Endothelial cell of umbilical vein (primary cell): Measurements from ENCODE around the gene AHSP. TPM values are rescaled to one million over a fixed set of nuclear protein-coding genes. Genes with fewer than 3 reads are reported as not detected.

Source experiments
- BruUV-seq: library from RNA; stranded (reverse); fragments of 400-500 nt; replicated peaks from 2 replicates; lab custom pipeline; 2021; lab: Mats Ljungman, UMichigan
- CTCF ChIA-PET: fragments of 300-600, 350-600 bp; sonication (Branson Sonifier 250); formaldehyde crosslinking; loops from one replicate; lab custom pipeline; 2021; ENCODE audit warnings: antibody characterized with exemption, inconsistent platforms; lab: Charles Lee
- POLR2A ChIA-PET: fragments of 300-600, 350-600 bp; sonication (Branson Sonifier 250); formaldehyde crosslinking; loops from one replicate; lab custom pipeline; 2021; ENCODE audit warnings: antibody characterized with exemption, inconsistent platforms; lab: Charles Lee
- DNase-seq: peaks from one replicate; pipeline ENCODE4 v3.0.0-alpha.2; 2011; ENCODE audit warnings: low read depth, low spot score
- FAIRE-seq: peaks from 2 replicates; lab custom pipeline; 2011; peaks lifted over from hg19 to GRCh38; lab: Jason Lieb, UNC
- H2AFZ ChIP-seq: 2 replicates; pipeline ENCODE4 v1.6.0; 2012; ENCODE audit warnings: low read depth, low read length, control low read depth, inconsistent platforms
- H3K27ac ChIP-seq: 2 replicates; pipeline ENCODE4 v1.5.1; 2011; ENCODE audit warnings: low read depth, mild to moderate bottlenecking, control low read depth, low read length, moderate library complexity; ENCODE audit not compliant: insufficient read depth
- H3K27me3 ChIP-seq, 2 experiments: 2 replicates each; pipeline versions ENCODE4 v1.6.0 to v1.6.1; 2011; ENCODE audit warnings: low read length in 2 of 2, mixed read lengths in 1 of 2; ENCODE audit not compliant: control insufficient read depth in 2 of 2, insufficient read depth in 2 of 2
- H3K36me3 ChIP-seq, 2 experiments: 2 replicates in 1 of 2; 3 replicates in 1 of 2; pipeline ENCODE4 v1.5.1; 2011; ENCODE audit warnings: low read length in 2 of 2, mild to moderate bottlenecking in 1 of 2, moderate library complexity in 1 of 2; ENCODE audit not compliant: control insufficient read depth in 2 of 2, insufficient read depth in 2 of 2; ENCODE audit errors: extremely low read depth in 1 of 2
- H3K4me1 ChIP-seq: 3 replicates; pipeline ENCODE4 v1.5.1; 2011; ENCODE audit warnings: mild to moderate bottlenecking, low read length; ENCODE audit not compliant: control insufficient read depth, insufficient read depth; ENCODE audit errors: extremely low read depth
- H3K4me2 ChIP-seq: 2 replicates; pipeline ENCODE4 v1.6.1; 2011; ENCODE audit warnings: low read length, control low read depth, mixed read lengths; ENCODE audit not compliant: insufficient read depth
- H3K4me3 ChIP-seq, 3 experiments: fragments of 200-600 bp in 1 of 3; sonication (generic), shearing (Covaris generic) in 1 of 3; replicated peaks in 1 of 3; 2 replicates each; pipeline ENCODE4 v1.5.1; 2011 to 2016; ENCODE audit warnings: control low read depth in 3 of 3, low read length in 3 of 3, mild to moderate bottlenecking in 2 of 3, inconsistent platforms in 1 of 3, low read depth in 1 of 3, moderate library complexity in 1 of 3; ENCODE audit not compliant: insufficient read depth in 1 of 3
- H3K79me2 ChIP-seq: 2 replicates; pipeline ENCODE4 v1.6.0; 2012; ENCODE audit warnings: low read length, inconsistent platforms; ENCODE audit not compliant: control insufficient read depth, insufficient read depth
- H3K9ac ChIP-seq: replicated peaks from 2 replicates; pipeline ENCODE3; 2011; ENCODE audit warnings: low read length, control low read depth; ENCODE audit not compliant: insufficient read depth; ENCODE audit errors: extremely low read depth
- H3K9me1 ChIP-seq: replicated peaks from 3 replicates; pipeline ENCODE4 v1.6.0; 2011; ENCODE audit warnings: mild to moderate bottlenecking, low read length; ENCODE audit not compliant: control insufficient read depth, insufficient read depth; ENCODE audit errors: extremely low read depth
- H3K9me3 ChIP-seq: replicated peaks from 2 replicates; pipeline ENCODE4 v1.5.1; 2012; ENCODE audit warnings: low read length, inconsistent platforms; ENCODE audit not compliant: control insufficient read depth, insufficient read depth
- H4K20me1 ChIP-seq: replicated peaks from 2 replicates; pipeline ENCODE3; 2011; ENCODE audit warnings: mild to moderate bottlenecking, low read length; ENCODE audit not compliant: control insufficient read depth, insufficient read depth; ENCODE audit errors: extremely low read depth
- CTCF ChIP-seq, 2 donors: IDR thresholded peaks; 1 replicate in 1 of 2; 2 replicates in 1 of 2; pipeline ENCODE4 v1.5.1; 2011; ENCODE audit warnings: low read length in 2 of 2, mild to moderate bottlenecking in 2 of 2, moderate library complexity in 2 of 2, control low read depth in 1 of 2, inconsistent platforms in 1 of 2, low read depth in 1 of 2; ENCODE audit not compliant: insufficient read depth in 1 of 2; ENCODE audit errors: extremely low read depth in 1 of 2
- EZH2 ChIP-seq: IDR thresholded peaks from 2 replicates; pipeline ENCODE4 v1.6.1; 2012; ENCODE audit warnings: borderline replicate concordance, low read depth, mild to moderate bottlenecking, moderate library complexity, low read length, inconsistent platforms; ENCODE audit not compliant: severe bottlenecking
- FOS ChIP-seq: IDR thresholded peaks from 2 replicates; pipeline ENCODE4 v1.6.1; 2011; ENCODE audit warnings: mild to moderate bottlenecking, low read length, moderate library complexity, borderline replicate concordance; ENCODE audit not compliant: insufficient read depth
- GATA2 ChIP-seq: IDR thresholded peaks from 2 replicates; pipeline ENCODE4 v1.7.0; 2011; ENCODE audit warnings: low read depth, mild to moderate bottlenecking, moderate library complexity, mixed read lengths, low read length; ENCODE audit not compliant: insufficient read length, insufficient read depth
- JUN ChIP-seq: IDR thresholded peaks from 2 replicates; pipeline ENCODE4 v1.6.1; 2011; ENCODE audit warnings: borderline replicate concordance, low read depth; ENCODE audit not compliant: insufficient read length, insufficient read depth
- MAX ChIP-seq: IDR thresholded peaks from 2 replicates; pipeline ENCODE4 v1.6.1; 2011; ENCODE audit not compliant: insufficient read depth, insufficient read length
- MYC ChIP-seq: IDR thresholded peaks from one replicate; pipeline ENCODE4 v1.6.1; 2011; ENCODE audit warnings: mild to moderate bottlenecking, low read depth, low read length
- POLR2A ChIP-seq: IDR thresholded peaks from 2 replicates; pipeline ENCODE4 v1.6.1; 2012; ENCODE audit warnings: low read depth, mild to moderate bottlenecking, control low read depth, low read length
- POLR2AphosphoS5 ChIP-seq: IDR thresholded peaks from 2 replicates; pipeline ENCODE4 v1.6.1; 2012; ENCODE audit warnings: low read depth, mild to moderate bottlenecking, control low read depth, low read length, moderate library complexity; ENCODE audit not compliant: insufficient read depth
- dilution Hi-C: fragments of 300-500 bp; cut with MboI; formaldehyde crosslinking; loops from one replicate; pipeline ENCODE4 v1.15.0; 2019; ENCODE audit warnings: low sequenced_read_pairs; ENCODE audit not compliant: extremely low pct_ligation_motif_present
- intact Hi-C: fragments of 100-400 bp; cut with micrococcal nuclease; formaldehyde crosslinking; loops from one replicate; pipeline ENCODE4 v1.10.0; 2022
- polyA plus RNA-seq, 4 experiments: library from polyadenylated mRNA; depleted of rRNA in 3 of 4; stranded (reverse) in 3 of 4; unstranded in 1 of 4; fragments of >200 nt; gene quantifications; 2 replicates each; pipeline versions ENCODE4 v1.2.1 to v1.2.3, GENCODE V29; 2011 to 2012; ENCODE audit warnings: missing spikeins in 1 of 4
- total RNA-seq: library from RNA; stranded (reverse); gene quantifications from 2 replicates; pipeline ENCODE4 v1.2.3, GENCODE V29; 2021

The AHSP gene
- total and polyA plus RNA-seq, 2 donors (not counting 3 experiments of a cell fraction or from before 2014, with no cell fraction given) = not detected

GRCh38 chr16:31499928-31500327 is 27.8 kb upstream of the AHSP start:
- dilution Hi-C loops = no loop called here

More at GRCh38 chr16:31499928-31500327, 27.8 kb upstream of the AHSP start:
- H4K20me1 ChIP-seq = no peaks in the 10 kb centered on the region
- ChIA-PET CTCF (interaction anchor here (0.9 to 1.7 kb wide), 3 partner anchors 8 to 44 kb away, joined by 3 to 4 read pairs (median 3); partner anchors contain the start of gene RUSF1), POLR2A (no interaction called here)
- no peak for FAIRE-seq
- H3K4me2 ChIP-seq = no peak overlapping the region
- H3K9ac ChIP-seq = no peak overlapping the region
- H3K79me2 ChIP-seq = no peaks in the 10 kb centered on the region
- no peak for TF ChIP-seq CTCF (IDR thresholded peaks at IDR 0.05; ENCODE audit: extremely low read depth in 1 of 2, insufficient read depth in 1 of 2, low read depth in 1 of 2, low read length in 2 of 2)
- no peak for TF ChIP-seq JUN
- no peak for TF ChIP-seq MAX
- TF ChIP-seq FOS = no peak
- no peak for TF ChIP-seq MYC
- no peak for TF ChIP-seq EZH2
- no peak for TF ChIP-seq POLR2A
- no peak for TF ChIP-seq GATA2
- TF ChIP-seq POLR2AphosphoS5 = no peak
- intact Hi-C loops = loop anchor here (10.0 kb wide), 1 partner anchor 365 kb away; no protein-coding TSS in a partner anchor
- no peak overlapping the region for H2AFZ ChIP-seq
- no peak overlapping the region for H3K27ac ChIP-seq
- no peak overlapping the region for H3K4me3 ChIP-seq
- H3K9me3 ChIP-seq = no peaks in the 10 kb centered on the region
- H3K36me3 ChIP-seq = peaks cover 2 to 7% of the 10 kb centered on the region in 2 experiments
- no peaks in the 10 kb centered on the region for H3K27me3 ChIP-seq
- peaks cover 8% of the 10 kb centered on the region for H3K4me1 ChIP-seq
- DNase-seq = no peak
- BruUV-seq = no TSS peak
- no peaks in the 10 kb centered on the region for H3K9me1 ChIP-seq
